HepG2 (cell line): Measurements from ENCODE around the gene VPS4A. TPM values are rescaled to one million over a fixed set of nuclear protein-coding genes. Genes with fewer than 3 reads are reported as not detected.

Experiments used
- CHD2 ChIP-seq: IDR thresholded peaks from 2 replicates; pipeline ENCODE4 v1.6.1; 2011; ENCODE audit warnings: low read depth, low read length, improper control_type of control experiment
- GRHL1 ChIP-seq: sonication (generic); formaldehyde crosslinking; conservative IDR thresholded peaks from 2 replicates; pipeline ENCODE4 v1.8.0; 2022; ENCODE audit warnings: missing genetic modification reagents
- HDAC6 ChIP-seq: fragments of 200-600 bp; sonication (generic); IDR thresholded peaks from 2 replicates; pipeline ENCODE4 v1.7.0; 2017; ENCODE audit warnings: mild to moderate bottlenecking, antibody characterized with exemption, low read length, low read depth
- PBX3 ChIP-seq: sonication (generic); formaldehyde crosslinking; IDR thresholded peaks from 2 replicates; pipeline ENCODE4 v1.8.1; 2023; ENCODE audit warnings: missing genetic modification reagents, inconsistent platforms, borderline replicate concordance
- PCBP2 ChIP-seq: fragments of 200-400 bp; formaldehyde crosslinking; optimal IDR thresholded peaks from 2 replicates; pipeline ENCODE3; 2018; ENCODE audit warnings: low read length, low read depth; ENCODE audit not compliant: poor library complexity, severe bottlenecking
- RFXAP ChIP-seq: sonication (generic); formaldehyde crosslinking; IDR thresholded peaks from 2 replicates; pipeline ENCODE4 v1.4.0; 2020; ENCODE audit warnings: missing genetic modification reagents, borderline replicate concordance
- SNAPC2 ChIP-seq: sonication (generic); formaldehyde crosslinking; IDR thresholded peaks from 2 replicates; pipeline ENCODE4 v1.8.1; 2022; ENCODE audit warnings: mild to moderate bottlenecking, missing genetic modification reagents
- SNRNP70 ChIP-seq: fragments of 200-400 bp; formaldehyde crosslinking; IDR thresholded peaks from 2 replicates; pipeline ENCODE4 v1.6.1; 2017; ENCODE audit warnings: mild to moderate bottlenecking, low read depth, low read length, moderate library complexity
- SP4 ChIP-seq: sonication (generic); formaldehyde crosslinking; IDR thresholded peaks from 2 replicates; pipeline ENCODE4 v1.8.1; 2023; ENCODE audit warnings: mild to moderate bottlenecking, missing genetic modification reagents
- TBL1XR1 ChIP-seq: fragments of 150-350 bp; IDR thresholded peaks from 2 replicates; pipeline ENCODE4 v1.6.1; 2014; ENCODE audit warnings: borderline replicate concordance, low read length; ENCODE audit not compliant: partially characterized antibody
- TGIF2 ChIP-seq: IDR thresholded peaks from 2 replicates; pipeline ENCODE4 v1.6.1; 2016; ENCODE audit warnings: control low read depth, missing compliant biosample characterization
- TRAFD1 ChIP-seq: sonication (generic); formaldehyde crosslinking; IDR thresholded peaks from 2 replicates; pipeline ENCODE4 v1.5.1; 2020; ENCODE audit warnings: missing genetic modification reagents, mild to moderate bottlenecking, borderline replicate concordance
- WIZ ChIP-seq: sonication (generic); formaldehyde crosslinking; IDR thresholded peaks from 2 replicates; pipeline ENCODE4 v1.5.1; 2020; ENCODE audit warnings: mild to moderate bottlenecking, missing genetic modification reagents
- ZHX1 ChIP-seq: sonication (generic); formaldehyde crosslinking; IDR thresholded peaks from 2 replicates; pipeline ENCODE4 v1.8.1; 2022; ENCODE audit warnings: low read depth, mild to moderate bottlenecking, missing genetic modification reagents
- ZNF121 ChIP-seq: sonication (generic); formaldehyde crosslinking; IDR thresholded peaks from 2 replicates; pipeline ENCODE4 v1.5.0; 2020; ENCODE audit warnings: mild to moderate bottlenecking, missing genetic modification reagents
- ZNF484 ChIP-seq: sonication (generic); formaldehyde crosslinking; IDR thresholded peaks from 2 replicates; pipeline ENCODE4 v1.5.1; 2020; ENCODE audit warnings: mild to moderate bottlenecking, low read depth, missing genetic modification reagents, borderline replicate concordance
- ZNF503 ChIP-seq: sonication (generic); formaldehyde crosslinking; IDR thresholded peaks from 2 replicates; pipeline ENCODE4 v1.4.0; 2020; ENCODE audit warnings: missing genetic modification reagents
- ZNF616 ChIP-seq: sonication (generic); formaldehyde crosslinking; IDR thresholded peaks from 2 replicates; pipeline ENCODE4 v1.5.0; 2020; ENCODE audit warnings: low read depth, mild to moderate bottlenecking, missing genetic modification reagents
- ZSCAN20 ChIP-seq: sonication (generic); formaldehyde crosslinking; IDR thresholded peaks from 2 replicates; pipeline ENCODE4 v1.4.0; 2020; ENCODE audit warnings: missing genetic modification reagents, mild to moderate bottlenecking, borderline replicate concordance
- polyA plus RNA-seq, 8 experiments: library from polyadenylated mRNA; depleted of rRNA in 3 of 8; stranded (reverse) in 7 of 8; unstranded in 1 of 8; fragments of >200 nt; fragmentation: Illumina TruSeq in 4 of 8; extraction: Trizol in 4 of 8; gene quantifications; 2 replicates each; pipeline versions ENCODE4 v1.2.1 to v1.2.3, GENCODE V29; 2011 to 2016; ENCODE audit warnings: low read depth in 4 of 8, missing spikeins in 1 of 8, mixed read lengths in 1 of 8; ENCODE audit not compliant: insufficient read depth in 1 of 8
- total RNA-seq, 5 experiments: library from RNA; depleted of rRNA; stranded (reverse); fragments of >200 nt; fragmentation: Illumina TruSeq; extraction: Trizol; gene quantifications; 2 replicates each; pipeline ENCODE4 v1.2.3, GENCODE V29; 2016; ENCODE audit warnings: low read depth in 1 of 5

VPS4A gene
- total and polyA plus RNA-seq, 2 of the 13 experiments (the other 11 are each of a cell fraction or from before 2014, with no cell fraction given): 13.2 to 27.9 TPM

GRCh38 chr16:69330286-69331109 lies 19.3 kb downstream of the VPS4A start, which contains the start of gene PDF (continued):
- TF ChIP-seq WIZ: 0 out of 2 replicates have a peak, but pooled peaks have one; percentile 60
- TF ChIP-seq SNRNP70: no peak
- no peak for TF ChIP-seq GRHL1
- peak; percentile 75; the same call in 1 of the 2 replicates for TF ChIP-seq ZNF503 (CRISPR knock-in tag)
- TF ChIP-seq SNAPC2: no peak; the same call in 1 of the 2 replicates
- TF ChIP-seq ZNF616: peak; percentile 55; the same call in 1 of the 2 replicates
- TF ChIP-seq RFXAP (CRISPR knock-in tag): peak; percentile 92; the same call in 1 of the 2 replicates
- TF ChIP-seq PCBP2: no peak
- peak; percentile 38; the same call in 1 of the 2 replicates for TF ChIP-seq ZSCAN20
- TF ChIP-seq TGIF2 (CRISPR knock-in tag): peak; percentile 4
- peak; percentile 95 for TF ChIP-seq SP4 (CRISPR knock-in tag)
- TF ChIP-seq HDAC6: no peak
- no peak; the same call in 1 of the 2 replicates for TF ChIP-seq ZHX1 (CRISPR knock-in tag)
- no peak for TF ChIP-seq PBX3
- no peak for TF ChIP-seq TBL1XR1
- TF ChIP-seq TRAFD1: no peak
- TF ChIP-seq CHD2: no peak
- no peak for TF ChIP-seq ZNF121 (CRISPR knock-in tag)
- TF ChIP-seq ZNF484 (CRISPR knock-in tag): no peak
